ENCODE measurements around the gene MKI67. TPM values are rescaled to one million over a fixed set of nuclear protein-coding genes. Genes with fewer than 3 reads are reported as not detected.

MKI67 gene
- polyA plus RNA-seq, 1 donor = 26.5 TPM

DNA sequence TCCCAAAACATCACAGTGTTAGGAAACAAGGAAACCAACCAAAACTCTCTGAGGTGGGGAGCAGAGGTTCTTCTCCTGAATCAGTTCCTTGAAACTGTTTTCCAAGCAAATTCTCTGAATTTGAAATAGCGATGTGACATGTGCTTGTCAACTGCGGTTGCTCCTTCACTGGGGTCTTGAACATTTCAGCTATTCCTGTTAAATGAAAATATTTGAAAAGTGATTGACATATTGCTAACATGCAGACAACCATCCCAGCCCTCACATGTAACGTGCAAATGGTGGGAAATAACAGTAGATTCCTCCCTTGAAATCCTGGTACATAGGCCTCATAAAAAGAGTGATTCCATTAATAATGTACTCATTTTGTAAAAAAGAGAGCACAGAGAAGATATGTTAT, 15.9 kb downstream of the MKI67 start:
- Histone ChIP-seq H3K27ac (ENCODE audit: low read length) (no peak overlapping the region), H3K4me1 (ENCODE audit: control insufficient read depth, insufficient read depth, low read length) (peaks cover 8% of the 10 kb centered on the region), H3K27me3 (ENCODE audit: control insufficient read depth, insufficient read depth, low read length) (no peaks in the 10 kb centered on the region), H3K9me3 (ENCODE audit: control insufficient read depth, low read depth, low read length) (peaks cover 16% of the 10 kb centered on the region), H3K4me3 (ENCODE audit: low read length) (no peak overlapping the region), H3K36me3 (ENCODE audit: control insufficient read depth, insufficient read depth, low read length) (peaks cover 67% of the 10 kb centered on the region)
- WGBS (ENCODE audit: insufficient coverage, low lambda C conversion rate) = no CpG with 5 or more reads among the region's 3 CpGs
- no peak for DNase-seq

- no peak for DNase-seq
- WGBS (ENCODE audit: insufficient coverage, low lambda C conversion rate) = 86% methylated on average over 1 of the region's 4 CpGs
- Histone ChIP-seq H3K36me3 (ENCODE audit: control insufficient read depth, insufficient read depth, low read length) (peaks cover 68% of the 10 kb centered on the region), H3K4me1 (ENCODE audit: control insufficient read depth, insufficient read depth, low read length) (peaks cover 8% of the 10 kb centered on the region), H3K27me3 (ENCODE audit: control insufficient read depth, insufficient read depth, low read length) (no peaks in the 10 kb centered on the region), H3K27ac (ENCODE audit: low read length) (no peak overlapping the region), H3K9me3 (ENCODE audit: control insufficient read depth, low read depth, low read length) (peaks cover 22% of the 10 kb centered on the region), H3K4me3 (ENCODE audit: low read length) (no peak overlapping the region)
Observed at GRCh38 chr10:128109707-128110106, 16.5 kb downstream of the MKI67 start.

GRCh38 chr10:128105383-128105782, 20.8 kb downstream of the MKI67 start:
- 100% methylated on average over 3 of the region's 4 CpGs for WGBS (ENCODE audit: insufficient coverage, low lambda C conversion rate)
- Histone ChIP-seq H3K4me1 (ENCODE audit: control insufficient read depth, insufficient read depth, low read length) (no peaks in the 10 kb centered on the region), H3K27me3 (ENCODE audit: control insufficient read depth, insufficient read depth, low read length) (no peaks in the 10 kb centered on the region), H3K4me3 (ENCODE audit: low read length) (no peak overlapping the region), H3K27ac (ENCODE audit: low read length) (no peak overlapping the region), H3K36me3 (ENCODE audit: control insufficient read depth, insufficient read depth, low read length) (peaks cover 71% of the 10 kb centered on the region), H3K9me3 (ENCODE audit: control insufficient read depth, low read depth, low read length) (peaks cover 22% of the 10 kb centered on the region)
- no peak for DNase-seq

- H3K4me3 ChIP-seq (ENCODE audit: low read length) = no peak overlapping the region
- no CpG with 5 or more reads among the region's 8 CpGs for WGBS (ENCODE audit: insufficient coverage, low lambda C conversion rate)
- H3K27ac ChIP-seq (ENCODE audit: low read length) = no peak overlapping the region
- peaks cover 67% of the 10 kb centered on the region for H3K36me3 ChIP-seq (ENCODE audit: control insufficient read depth, insufficient read depth, low read length)
- H3K9me3 ChIP-seq (ENCODE audit: control insufficient read depth, low read depth, low read length) = peaks cover 22% of the 10 kb centered on the region
- no peak for DNase-seq
- no peaks in the 10 kb centered on the region for H3K4me1 ChIP-seq (ENCODE audit: control insufficient read depth, insufficient read depth, low read length)
- H3K27me3 ChIP-seq (ENCODE audit: control insufficient read depth, insufficient read depth, low read length) = no peaks in the 10 kb centered on the region
Observed at GRCh38 chr10:128103229-128103714, 23.0 kb downstream of the MKI67 start.

GRCh38 chr10:128102480-128103228, 23.6 kb downstream of the MKI67 start:
- H3K4me3 ChIP-seq (ENCODE audit: low read length) = no peak overlapping the region
- no peak overlapping the region for H3K27ac ChIP-seq (ENCODE audit: low read length)
- no peaks in the 10 kb centered on the region for H3K4me1 ChIP-seq (ENCODE audit: control insufficient read depth, insufficient read depth, low read length)
- peaks cover 19% of the 10 kb centered on the region for H3K9me3 ChIP-seq (ENCODE audit: control insufficient read depth, low read depth, low read length)
- WGBS (ENCODE audit: insufficient coverage, low lambda C conversion rate) = 83% methylated on average over 2 of the region's 19 CpGs
- H3K27me3 ChIP-seq (ENCODE audit: control insufficient read depth, insufficient read depth, low read length) = no peaks in the 10 kb centered on the region
- no peak for DNase-seq
- peaks cover 65% of the 10 kb centered on the region for H3K36me3 ChIP-seq (ENCODE audit: control insufficient read depth, insufficient read depth, low read length)

- Histone ChIP-seq H3K9me3 (ENCODE audit: control insufficient read depth, low read depth, low read length) (peaks cover 12% of the 10 kb centered on the region), H3K27ac (ENCODE audit: low read length) (no peak overlapping the region), H3K27me3 (ENCODE audit: control insufficient read depth, insufficient read depth, low read length) (no peaks in the 10 kb centered on the region), H3K4me1 (ENCODE audit: control insufficient read depth, insufficient read depth, low read length) (peaks cover under 1% of the 10 kb centered on the region), H3K4me3 (ENCODE audit: low read length) (no peak overlapping the region), H3K36me3 (ENCODE audit: control insufficient read depth, insufficient read depth, low read length) (peaks cover 59% of the 10 kb centered on the region)
- WGBS (ENCODE audit: insufficient coverage, low lambda C conversion rate) = no CpG with 5 or more reads among the region's 1 CpG
- DNase-seq = no peak
Observed at GRCh38 chr10:128101901-128102300, 24.3 kb downstream of the MKI67 start.

- WGBS (ENCODE audit: insufficient coverage, low lambda C conversion rate) = no CpG with 5 or more reads among the region's 10 CpGs
Observed at GRCh38 chr10:128099901-128100300, 26.3 kb downstream of the MKI67 start.

DNA sequence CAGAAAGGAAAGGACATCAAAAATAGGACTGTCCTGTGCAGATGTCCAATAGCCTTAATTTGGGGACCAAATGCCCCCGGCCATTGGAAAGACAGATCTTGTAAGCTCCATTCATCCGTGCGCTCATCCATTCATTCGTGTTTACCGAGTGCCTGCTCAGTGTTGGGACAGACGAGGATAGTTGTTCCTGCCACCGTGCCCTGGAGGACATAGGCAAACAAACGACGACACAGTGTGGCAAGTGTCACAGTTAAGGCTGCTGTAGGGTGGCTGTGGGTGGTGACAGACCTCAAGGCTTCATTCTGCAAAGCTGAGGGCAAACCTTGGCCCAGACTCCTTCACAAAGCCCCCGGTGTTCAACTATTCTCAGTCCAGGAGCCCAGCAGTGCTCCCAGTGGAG, 27.6 kb downstream of the MKI67 start:
- H3K36me3 ChIP-seq (ENCODE audit: control insufficient read depth, insufficient read depth, low read length) = peaks cover 30% of the 10 kb centered on the region
- H3K27ac ChIP-seq (ENCODE audit: low read length) = no peak overlapping the region
- no peak overlapping the region for H3K4me3 ChIP-seq (ENCODE audit: low read length)
- H3K27me3 ChIP-seq (ENCODE audit: control insufficient read depth, insufficient read depth, low read length) = no peaks in the 10 kb centered on the region
- peaks cover 16% of the 10 kb centered on the region for H3K4me1 ChIP-seq (ENCODE audit: control insufficient read depth, insufficient read depth, low read length)
- no peaks in the 10 kb centered on the region for H3K9me3 ChIP-seq (ENCODE audit: control insufficient read depth, low read depth, low read length)
- no CpG with 5 or more reads among the region's 10 CpGs for WGBS (ENCODE audit: insufficient coverage, low lambda C conversion rate)
- DNase-seq = no peak

More at GRCh38 chr10:128099901-128100300, 26.3 kb downstream of the MKI67 start:
- H3K4me3 ChIP-seq (ENCODE audit: low read length) = no peak overlapping the region
- no peak overlapping the region for H3K27ac ChIP-seq (ENCODE audit: low read length)
- no peak for DNase-seq
- H3K27me3 ChIP-seq (ENCODE audit: control insufficient read depth, insufficient read depth, low read length) = no peaks in the 10 kb centered on the region
- H3K36me3 ChIP-seq (ENCODE audit: control insufficient read depth, insufficient read depth, low read length) = peaks cover 41% of the 10 kb centered on the region
- H3K4me1 ChIP-seq (ENCODE audit: control insufficient read depth, insufficient read depth, low read length) = peaks cover 16% of the 10 kb centered on the region
- H3K9me3 ChIP-seq (ENCODE audit: control insufficient read depth, low read depth, low read length) = peaks cover 2% of the 10 kb centered on the region

- no peaks in the 10 kb centered on the region for H3K9me3 ChIP-seq (ENCODE audit: control insufficient read depth, low read depth, low read length)
- peaks cover 16% of the 10 kb centered on the region for H3K4me1 ChIP-seq (ENCODE audit: control insufficient read depth, insufficient read depth, low read length)
- no peak overlapping the region for H3K4me3 ChIP-seq (ENCODE audit: low read length)
- H3K27ac ChIP-seq (ENCODE audit: low read length) = no peak overlapping the region
- WGBS (ENCODE audit: insufficient coverage, low lambda C conversion rate) = 80% methylated on average over 1 of the region's 8 CpGs
- no peaks in the 10 kb centered on the region for H3K27me3 ChIP-seq (ENCODE audit: control insufficient read depth, insufficient read depth, low read length)
- no peak for DNase-seq
- H3K36me3 ChIP-seq (ENCODE audit: control insufficient read depth, insufficient read depth, low read length) = peaks cover 26% of the 10 kb centered on the region
Observed at GRCh38 chr10:128097783-128098182, 28.4 kb downstream of the MKI67 start.

GRCh38 chr10:128096486-128097199, 29.6 kb downstream of the MKI67 start:
- no CpG with 5 or more reads among the region's 5 CpGs for WGBS (ENCODE audit: insufficient coverage, low lambda C conversion rate)

More at GRCh38 chr10:128096486-128097199, 29.6 kb downstream of the MKI67 start:
- Histone ChIP-seq H3K27ac (ENCODE audit: low read length) (peak overlapping the region; percentile 56), H3K27me3 (ENCODE audit: control insufficient read depth, insufficient read depth, low read length) (no peaks in the 10 kb centered on the region), H3K9me3 (ENCODE audit: control insufficient read depth, low read depth, low read length) (no peaks in the 10 kb centered on the region), H3K4me3 (ENCODE audit: low read length) (no peak overlapping the region), H3K36me3 (ENCODE audit: control insufficient read depth, insufficient read depth, low read length) (peaks cover 26% of the 10 kb centered on the region), H3K4me1 (ENCODE audit: control insufficient read depth, insufficient read depth, low read length) (peaks cover 16% of the 10 kb centered on the region)
- no peak for DNase-seq
